Testis (tissue), 3 donors: ENCODE measurements around the gene FGB. TPM values are rescaled to one million over a fixed set of nuclear protein-coding genes. Genes with fewer than 3 reads are reported as not detected.

Source experiments
- DNase-seq: peaks from one replicate; pipeline ENCODE4 v3.0.0-alpha.2; 2019
- H3K27ac ChIP-seq, 2 donors: fragments of 200-600 bp; sonication (generic); one replicate each; pipeline ENCODE4 v1.5.1; 2019
- H3K27me3 ChIP-seq: fragments of 200-600 bp; sonication (generic); one replicate; pipeline ENCODE4 v1.5.1; 2019
- H3K36me3 ChIP-seq: fragments of 200-600 bp; sonication (generic); one replicate; pipeline ENCODE4 v1.5.1; 2017; ENCODE audit warnings: low read depth; ENCODE audit errors: missing control alignments
- H3K4me1 ChIP-seq: fragments of 200-600 bp; sonication (generic); one replicate; pipeline ENCODE4 v1.5.1; 2019
- H3K4me3 ChIP-seq, 2 donors: fragments of 200-600 bp; sonication (generic); one replicate each; pipeline ENCODE4 v1.5.1; 2017 to 2019
- H3K9me3 ChIP-seq: fragments of 200-600 bp; sonication (generic); one replicate; pipeline ENCODE4 v1.5.1; 2017
- CTCF ChIP-seq, 3 experiments: fragments of 450-650 bp in 2 of 3; fragments of 200-600 bp in 1 of 3; sonication (generic) in 1 of 3; IDR thresholded peaks; one replicate each; pipeline ENCODE4 v1.5.1; 2016 to 2019; ENCODE audit warnings: antibody characterized with exemption in 3 of 3, mild to moderate bottlenecking in 2 of 3, moderate library complexity in 1 of 3
- POLR2A ChIP-seq: fragments of 450-650 bp; IDR thresholded peaks from one replicate; pipeline ENCODE4 v1.6.1; 2017; ENCODE audit warnings: antibody characterized with exemption, mild to moderate bottlenecking, moderate library complexity
- WGBS, 2 donors: methylation state at CpG; one replicate each; pipeline ENCODE4 v1.1.5; 2018; 5-methylcytosine and 5-hydroxymethylcytosine counted together
- intact Hi-C: fragments of 100-400 bp; cut with DNase I; formaldehyde crosslinking; loops from one replicate; pipeline ENCODE4 v1.15.1; 2023; ENCODE audit warnings: low total_unique reads
- polyA plus RNA-seq: library from polyadenylated mRNA; stranded (reverse); fragments of 350-450 nt; fragmentation: Illumina TruSeq; extraction: RNeasy Lipid Tissue Mini Kit (QIAGEN cat#74804); gene quantifications from one replicate; pipeline ENCODE4 v1.2.3, GENCODE V29; 2014; ENCODE audit warnings: low read depth, low replicate concordance; ENCODE audit not compliant: insufficient read depth
- total RNA-seq, 2 donors: library from RNA; depleted of rRNA; stranded (reverse); fragments of >200 nt; gene quantifications; one replicate each; pipeline ENCODE4 v1.2.3, GENCODE V29; 2016

Gene FGB
- total and polyA plus RNA-seq, 3 donors from 2014 or later: 0.93 to 2.7 TPM; not detected in 1

- Histone ChIP-seq H3K9me3 (no peaks in the 10 kb centered on the region), H3K27ac (no peak overlapping the region), H3K4me1 (no peaks in the 10 kb centered on the region), H3K4me3 (no peak overlapping the region), H3K36me3 (no peaks in the 10 kb centered on the region), H3K27me3 (no peaks in the 10 kb centered on the region)
- DNase-seq: no peak
- TF ChIP-seq POLR2A (no peak), CTCF (IDR thresholded peaks at IDR 0.05) (no peak)
- WGBS, 2 donors: 66 to 76% methylated on average over 4 of the region's 4 CpGs
- intact Hi-C loops: no loop called here
These were observed 2.0 kb upstream of the FGB start for GRCh38 chr4:154560824-154561231.

DNA sequence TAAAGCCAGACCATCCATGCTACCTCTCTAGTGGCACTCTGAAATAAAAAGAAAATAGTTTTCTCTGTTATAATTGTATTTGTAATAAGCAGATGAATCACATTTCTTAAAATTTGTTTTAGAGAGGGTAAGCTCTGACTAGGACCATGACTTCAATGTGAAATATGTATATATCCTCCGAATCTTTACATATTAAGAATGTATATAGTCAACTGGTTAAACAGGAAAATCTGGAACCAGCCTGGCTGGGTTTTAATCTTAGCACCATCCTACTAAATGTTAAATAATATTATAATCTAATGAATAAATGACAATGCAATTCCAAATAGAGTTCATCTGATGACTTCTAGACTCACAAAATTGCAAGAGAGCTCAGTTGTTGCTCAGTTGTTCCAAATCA is 1.5 kb downstream of the FGB start:
- intact Hi-C loops: no loop called here
- no peaks in the 10 kb centered on the region for H3K9me3 ChIP-seq
- H3K4me1 ChIP-seq: no peaks in the 10 kb centered on the region
- no peaks in the 10 kb centered on the region for H3K36me3 ChIP-seq
- no peaks in the 10 kb centered on the region for H3K27me3 ChIP-seq
- WGBS, 2 donors: 93 to 100% methylated on average over 1 of the region's 1 CpG
- no peak for DNase-seq
- H3K4me3 ChIP-seq: no peak overlapping the region
- TF ChIP-seq POLR2A (no peak), CTCF (IDR thresholded peaks at IDR 0.05) (no peak)
- no peak overlapping the region for H3K27ac ChIP-seq

DNA sequence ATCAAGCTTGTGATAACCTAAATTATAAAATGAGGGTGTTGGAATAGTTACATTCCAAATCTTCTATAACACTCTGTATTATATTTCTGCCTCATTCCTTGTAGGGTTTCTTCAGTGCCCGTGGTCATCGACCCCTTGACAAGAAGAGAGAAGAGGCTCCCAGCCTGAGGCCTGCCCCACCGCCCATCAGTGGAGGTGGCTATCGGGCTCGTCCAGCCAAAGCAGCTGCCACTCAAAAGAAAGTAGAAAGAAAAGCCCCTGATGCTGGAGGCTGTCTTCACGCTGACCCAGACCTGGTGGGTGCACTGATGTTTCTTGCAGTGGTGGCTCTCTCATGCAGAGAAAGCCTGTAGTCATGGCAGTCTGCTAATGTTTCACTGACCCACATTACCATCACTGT is 2.9 kb downstream of the FGB start:
- Histone ChIP-seq H3K36me3 (no peaks in the 10 kb centered on the region), H3K9me3 (no peaks in the 10 kb centered on the region), H3K4me1 (no peaks in the 10 kb centered on the region), H3K4me3 (no peak overlapping the region), H3K27ac (no peak overlapping the region), H3K27me3 (no peaks in the 10 kb centered on the region)
- 90 to 92% methylated on average over 6 of the region's 6 CpGs for WGBS, 2 donors
- intact Hi-C loops: no loop called here
- TF ChIP-seq POLR2A (no peak), CTCF (IDR thresholded peaks at IDR 0.05) (no peak)
- DNase-seq: no peak

- intact Hi-C loops: no loop called here
These were observed 3.9 kb downstream of the FGB start for GRCh38 chr4:154566639-154567204.

More at GRCh38 chr4:154566639-154567204, 3.9 kb downstream of the FGB start:
- TF ChIP-seq POLR2A: no peak
- no peak for TF ChIP-seq CTCF (IDR thresholded peaks at IDR 0.05)
- DNase-seq: no peak
- Histone ChIP-seq H3K27me3 (no peaks in the 10 kb centered on the region), H3K4me3 (no peak overlapping the region), H3K36me3 (no peaks in the 10 kb centered on the region), H3K9me3 (no peaks in the 10 kb centered on the region), H3K4me1 (no peaks in the 10 kb centered on the region), H3K27ac (no peak overlapping the region)
- 87 to 90% methylated on average over 5 of the region's 5 CpGs for WGBS, 2 donors
